ENCODE data around the gene AFF3.

Gene AFF3

DNA sequence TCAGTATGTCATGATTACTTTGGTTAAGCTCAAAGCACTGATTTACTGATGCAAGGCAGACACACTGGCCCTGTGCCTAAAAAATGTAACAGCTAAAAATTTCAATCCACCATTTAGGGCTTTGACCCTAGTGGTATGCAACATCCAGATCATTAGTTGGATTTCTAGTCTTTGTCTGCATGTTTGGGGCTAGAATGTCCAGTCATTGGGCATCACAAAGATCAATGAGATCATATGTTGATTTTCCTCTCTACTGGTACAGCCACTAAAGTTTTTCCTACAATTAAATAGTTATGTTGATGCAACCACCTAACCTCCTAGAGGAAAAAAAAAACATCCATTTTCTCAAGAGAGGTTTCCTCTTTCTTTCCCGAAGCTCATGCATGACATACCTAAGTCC, 599.1 kb downstream of the AFF3 start:
- H3K4me3 ChIP-seq (ENCODE audit: low read depth, low read length), result no peak overlapping the region
- TF ChIP-seq, protein P1, sequence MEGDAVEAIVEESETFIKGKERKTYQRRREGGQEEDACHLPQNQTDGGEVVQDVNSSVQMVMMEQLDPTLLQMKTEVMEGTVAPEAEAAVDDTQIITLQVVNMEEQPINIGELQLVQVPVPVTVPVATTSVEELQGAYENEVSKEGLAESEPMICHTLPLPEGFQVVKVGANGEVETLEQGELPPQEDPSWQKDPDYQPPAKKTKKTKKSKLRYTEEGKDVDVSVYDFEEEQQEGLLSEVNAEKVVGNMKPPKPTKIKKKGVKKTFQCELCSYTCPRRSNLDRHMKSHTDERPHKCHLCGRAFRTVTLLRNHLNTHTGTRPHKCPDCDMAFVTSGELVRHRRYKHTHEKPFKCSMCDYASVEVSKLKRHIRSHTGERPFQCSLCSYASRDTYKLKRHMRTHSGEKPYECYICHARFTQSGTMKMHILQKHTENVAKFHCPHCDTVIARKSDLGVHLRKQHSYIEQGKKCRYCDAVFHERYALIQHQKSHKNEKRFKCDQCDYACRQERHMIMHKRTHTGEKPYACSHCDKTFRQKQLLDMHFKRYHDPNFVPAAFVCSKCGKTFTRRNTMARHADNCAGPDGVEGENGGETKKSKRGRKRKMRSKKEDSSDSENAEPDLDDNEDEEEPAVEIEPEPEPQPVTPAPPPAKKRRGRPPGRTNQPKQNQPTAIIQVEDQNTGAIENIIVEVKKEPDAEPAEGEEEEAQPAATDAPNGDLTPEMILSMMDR (IDR thresholded peaks at IDR 0.05; ENCODE audit: control insufficient read depth, extremely low read depth, insufficient read depth), result no peak
- no peak for DNase-seq (ENCODE audit: low read depth)

DNA sequence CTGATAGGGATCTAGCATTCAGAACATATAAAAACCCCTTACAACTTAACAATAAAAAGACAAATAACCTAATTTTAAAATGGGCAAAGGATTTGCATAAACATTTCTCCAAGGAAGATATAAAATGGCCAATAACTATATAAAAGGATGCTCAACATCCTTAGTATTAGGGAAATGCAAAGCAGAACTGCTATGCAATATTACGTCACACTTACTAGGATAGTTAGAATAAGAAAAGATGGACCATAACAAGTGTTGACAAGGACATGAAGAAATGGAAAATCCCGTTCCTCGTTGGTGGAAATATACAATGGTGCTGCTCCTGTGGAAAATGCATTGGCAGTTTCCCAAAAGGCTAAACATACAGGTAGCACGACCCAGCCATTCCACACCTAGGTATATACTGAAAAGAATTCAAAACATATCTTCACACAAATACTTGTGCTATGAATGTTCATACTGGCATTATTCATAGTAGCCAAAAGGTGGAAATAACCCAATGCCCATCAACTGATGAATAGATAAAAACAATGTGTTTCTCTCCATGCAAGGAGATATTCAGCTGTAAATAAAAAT, 604.4 kb downstream of the AFF3 start:
- no peak overlapping the region for H3K4me3 ChIP-seq (ENCODE audit: low read depth, low read length)
- TF ChIP-seq, protein P1 (IDR thresholded peaks at IDR 0.05; ENCODE audit: control insufficient read depth, extremely low read depth, insufficient read depth), result no peak
- no peak for DNase-seq (ENCODE audit: low read depth)

DNA sequence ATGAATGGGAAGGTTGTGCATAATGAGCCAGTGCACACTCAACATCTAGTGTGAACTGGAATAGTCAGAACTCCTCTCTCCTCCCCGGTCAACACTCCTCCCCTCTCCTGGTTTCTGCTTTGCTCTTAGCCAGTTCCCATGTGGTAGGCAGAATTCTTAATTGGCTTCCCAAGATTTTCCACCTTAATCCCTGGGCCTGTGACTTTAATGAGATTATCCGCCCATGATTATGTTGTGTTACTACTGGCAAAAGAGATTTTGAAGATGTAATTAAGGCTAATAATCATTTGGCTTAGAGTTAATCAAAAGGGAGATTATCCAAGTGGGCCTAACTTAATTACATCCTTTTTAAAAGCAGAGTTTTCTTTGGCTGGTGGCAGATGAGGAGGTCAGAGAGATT, 618.3 kb downstream of the AFF3 start:
- no peak overlapping the region for H3K4me3 ChIP-seq (ENCODE audit: low read depth, low read length)
- TF ChIP-seq, protein P1 (IDR thresholded peaks at IDR 0.05; ENCODE audit: control insufficient read depth, extremely low read depth, insufficient read depth), result no peak
- no peak for DNase-seq (ENCODE audit: low read depth)

DNA sequence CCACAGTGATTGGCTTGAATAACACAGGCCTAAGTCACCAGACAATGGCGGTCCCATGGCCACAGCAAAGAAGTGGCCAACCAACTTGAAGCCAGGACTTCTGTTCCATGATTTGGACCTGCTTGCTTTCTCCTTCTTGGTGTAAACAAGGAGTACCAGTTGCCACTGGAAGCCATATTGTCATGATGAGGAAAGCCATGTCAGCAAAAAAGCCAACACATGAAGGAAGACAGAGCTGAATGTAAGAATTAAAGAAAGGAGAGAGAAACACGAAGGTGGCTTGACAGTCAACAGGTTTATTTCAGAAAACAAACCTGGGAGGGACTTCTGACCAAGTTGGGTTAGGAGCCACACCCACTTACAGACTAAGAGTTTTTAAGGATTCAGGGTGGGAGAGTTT, 620.2 kb downstream of the AFF3 start:
- TF ChIP-seq, protein P1 (IDR thresholded peaks at IDR 0.05; ENCODE audit: control insufficient read depth, extremely low read depth, insufficient read depth), result no peak
- no peak overlapping the region for H3K4me3 ChIP-seq (ENCODE audit: low read depth, low read length)
- DNase-seq (ENCODE audit: low read depth), result no peak

DNA sequence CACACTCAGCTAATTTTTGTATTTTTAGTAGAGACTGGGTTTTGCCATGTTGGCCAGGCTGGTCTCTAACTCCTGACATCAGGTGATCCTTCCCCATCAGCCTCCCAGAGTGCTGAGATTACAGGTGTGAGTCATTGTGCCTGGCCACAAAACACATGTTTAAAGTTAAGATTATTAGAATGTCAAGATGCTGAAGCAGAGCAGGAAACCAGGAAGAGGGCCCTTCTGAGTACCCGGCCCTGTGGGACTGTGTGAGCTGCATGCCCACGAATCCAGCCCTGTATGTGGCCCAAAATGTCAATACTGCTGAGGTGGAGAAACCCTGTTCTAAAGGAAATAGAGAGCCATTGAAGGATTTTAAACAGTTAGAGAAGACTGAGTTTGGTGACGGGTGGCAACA, 621.6 kb downstream of the AFF3 start:
- no peak overlapping the region for H3K4me3 ChIP-seq (ENCODE audit: low read depth, low read length)
- TF ChIP-seq, protein P1 (IDR thresholded peaks at IDR 0.05; ENCODE audit: control insufficient read depth, extremely low read depth, insufficient read depth), result no peak
- no peak for DNase-seq (ENCODE audit: low read depth)

DNA sequence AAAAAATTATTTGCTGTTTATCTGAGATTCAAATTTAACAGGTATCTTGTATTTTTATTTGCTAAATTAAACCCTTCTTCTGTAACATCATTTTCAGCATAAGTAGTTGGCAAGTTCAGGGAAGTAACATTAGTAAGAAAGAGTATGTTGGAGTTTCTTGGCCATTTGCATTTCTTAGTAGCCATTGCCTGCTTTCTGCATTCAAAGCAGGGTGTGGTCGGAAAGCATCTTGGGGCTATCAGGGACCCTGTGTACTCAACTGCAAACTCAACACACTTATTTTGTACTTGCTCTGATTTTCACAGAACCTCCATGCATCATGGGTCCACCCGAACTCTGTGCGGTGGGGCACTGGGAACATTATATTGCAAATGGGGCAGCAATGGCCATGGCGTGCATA, 622.2 kb downstream of the AFF3 start:
- H3K4me3 ChIP-seq (ENCODE audit: low read depth, low read length), result no peak overlapping the region
- no peak for DNase-seq (ENCODE audit: low read depth)
- TF ChIP-seq, protein P1 (IDR thresholded peaks at IDR 0.05; ENCODE audit: control insufficient read depth, extremely low read depth, insufficient read depth), result no peak

DNA sequence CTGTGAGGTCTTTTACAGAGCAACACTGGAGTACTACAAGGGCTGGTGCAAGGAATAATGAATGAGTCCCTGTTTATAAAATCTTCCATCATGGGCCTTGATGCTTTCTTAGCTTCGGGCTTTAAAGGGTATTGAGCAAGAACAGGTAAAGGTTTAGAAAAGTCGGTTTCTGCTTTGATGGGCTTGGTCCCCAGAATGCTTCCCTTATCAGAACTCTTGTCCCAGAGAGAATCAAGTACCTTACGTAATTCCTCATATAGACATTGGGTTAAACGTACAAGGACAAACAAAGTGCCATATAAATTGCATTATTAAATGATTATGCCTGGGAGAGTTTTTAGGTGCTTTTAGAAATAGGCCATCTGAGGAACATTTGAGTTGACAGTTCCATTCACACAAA, 628.0 kb downstream of the AFF3 start:
- TF ChIP-seq, protein P1 (IDR thresholded peaks at IDR 0.05; ENCODE audit: control insufficient read depth, extremely low read depth, insufficient read depth), result no peak
- no peak for DNase-seq (ENCODE audit: low read depth)
- H3K4me3 ChIP-seq (ENCODE audit: low read depth, low read length), result no peak overlapping the region

All from LNCaP clone FGC (cell line).